ENCODE results near the gene CCNT2.
"Not testable (repeated sequence)": the region's sequence is repeated elsewhere in the genome, so short reads cannot be mapped to it uniquely, and the experiment has no call there.

CCNT2 gene

DNA sequence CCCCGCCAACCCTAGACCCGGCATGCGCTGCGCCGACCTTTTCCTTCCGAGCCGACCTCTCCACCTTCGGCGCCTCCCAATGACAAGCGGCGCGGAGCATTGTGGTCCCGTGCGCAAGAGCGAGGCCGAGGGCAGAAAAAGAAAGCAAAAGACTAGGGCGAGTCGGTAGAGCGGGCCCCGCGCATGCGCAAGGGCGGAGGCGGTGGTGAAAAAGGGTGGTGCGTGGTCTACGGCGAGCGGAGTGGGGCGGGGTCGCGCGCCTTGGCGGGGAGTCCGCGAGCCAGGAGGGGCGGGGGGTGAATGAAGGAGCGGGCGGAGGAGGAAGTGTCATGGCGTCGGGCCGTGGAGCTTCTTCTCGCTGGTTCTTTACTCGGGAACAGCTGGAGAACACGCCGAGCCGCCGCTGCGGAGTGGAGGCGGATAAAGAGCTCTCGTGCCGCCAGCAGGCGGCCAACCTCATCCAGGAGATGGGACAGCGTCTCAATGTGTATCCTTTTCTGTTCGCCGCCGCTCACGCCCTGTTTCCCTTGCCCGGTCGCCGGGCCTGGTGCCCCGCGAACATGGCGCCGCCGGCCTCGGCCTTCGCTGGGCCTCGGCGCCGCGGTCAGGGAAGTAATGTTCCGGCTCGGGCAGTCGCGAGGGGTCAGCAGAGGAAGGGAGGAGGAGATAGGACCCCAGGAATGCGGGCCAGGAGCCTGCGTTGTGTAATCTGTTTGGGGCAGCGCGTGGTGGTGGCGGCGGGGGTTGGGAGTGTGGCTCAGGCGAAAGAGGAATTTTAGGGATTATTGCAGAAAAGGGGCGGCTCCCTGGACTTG lies at the start of gene CCNT2:
TSS of gene CCNT2 (plus strand) at position 297 of the 815 bp plus-strand sequence. CDS start at position 330, 33 bp downstream.
- peak; percentile 99 for DNase-seq (ENCODE audit: low read depth)

DNA sequence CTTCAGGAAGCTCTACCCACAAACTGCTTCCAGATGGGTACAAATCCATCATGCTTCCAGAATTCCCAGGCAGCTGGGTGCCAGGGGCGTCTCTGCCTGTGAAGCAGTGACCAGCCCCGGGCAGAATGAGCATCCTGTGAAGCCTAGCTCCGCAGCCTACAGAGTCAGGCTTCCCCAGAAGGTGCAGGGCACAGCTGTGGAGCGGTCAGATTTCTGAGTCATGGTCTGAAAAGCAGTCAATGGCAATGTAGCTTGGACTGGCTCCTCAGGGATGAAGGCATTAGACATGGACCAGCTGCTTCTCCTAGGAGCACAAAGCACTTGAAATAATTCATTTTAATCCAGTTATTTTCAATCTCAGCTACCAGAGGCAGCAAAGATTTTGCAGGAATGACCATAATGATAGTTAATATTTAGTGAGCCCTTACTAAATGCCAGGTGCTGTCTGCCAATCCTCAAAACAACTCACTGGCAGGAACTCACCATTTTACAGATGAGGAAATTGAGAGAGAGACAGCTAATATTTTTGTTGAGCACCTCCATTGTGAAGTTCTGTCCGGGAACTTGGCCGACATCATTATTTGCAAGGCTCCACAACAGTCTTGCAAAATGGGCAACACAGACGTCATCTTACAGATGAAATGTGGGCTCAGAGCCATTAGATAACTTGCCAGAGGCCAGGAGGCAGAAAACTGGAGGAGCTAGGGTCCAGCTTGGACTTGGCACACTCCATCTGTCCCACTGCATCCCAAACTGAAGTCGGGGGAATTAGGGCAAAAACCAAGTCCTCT lies 48.5 kb upstream of the CCNT2 start:
- no peak for DNase-seq (ENCODE audit: low read depth)

DNA sequence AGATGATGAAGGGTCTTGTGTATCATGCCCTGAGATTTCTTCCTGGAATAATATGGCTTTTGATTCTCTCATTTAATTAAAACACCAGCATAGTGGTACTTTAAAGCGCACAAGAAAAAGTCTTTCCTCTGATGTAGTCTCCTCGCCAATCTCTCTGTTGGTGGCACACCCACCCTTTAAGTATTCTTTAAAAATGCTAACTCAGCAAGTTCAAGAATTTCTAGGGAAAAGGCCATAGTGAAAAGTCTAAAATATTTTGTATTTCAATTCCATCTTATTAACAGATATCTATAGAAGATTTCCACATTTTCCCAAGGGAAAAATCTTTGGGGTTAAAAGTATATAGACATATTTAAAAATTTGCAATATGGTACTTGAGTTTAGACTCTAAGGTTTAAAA lies 45.5 kb upstream of the CCNT2 start:
- DNase-seq (ENCODE audit: low read depth): no peak

DNA sequence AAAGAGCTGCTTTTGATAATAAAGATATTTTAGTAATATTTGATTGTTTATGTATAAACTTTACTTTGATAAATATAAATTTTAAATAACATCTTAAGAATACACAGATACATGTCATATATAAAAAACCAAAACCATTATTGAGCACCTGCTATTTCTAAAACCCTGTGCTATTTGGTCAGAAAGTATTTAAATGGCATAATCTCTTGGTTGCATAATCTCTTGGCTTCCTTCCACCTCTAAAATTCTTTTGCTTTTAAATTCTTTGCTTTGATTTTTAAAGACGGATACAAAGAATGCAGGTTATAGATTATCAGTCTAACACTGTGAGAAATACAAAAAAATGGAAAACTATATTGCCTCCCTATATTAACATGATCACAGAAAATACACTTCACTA lies 43.3 kb upstream of the CCNT2 start:
- no peak for DNase-seq (ENCODE audit: low read depth)

DNA sequence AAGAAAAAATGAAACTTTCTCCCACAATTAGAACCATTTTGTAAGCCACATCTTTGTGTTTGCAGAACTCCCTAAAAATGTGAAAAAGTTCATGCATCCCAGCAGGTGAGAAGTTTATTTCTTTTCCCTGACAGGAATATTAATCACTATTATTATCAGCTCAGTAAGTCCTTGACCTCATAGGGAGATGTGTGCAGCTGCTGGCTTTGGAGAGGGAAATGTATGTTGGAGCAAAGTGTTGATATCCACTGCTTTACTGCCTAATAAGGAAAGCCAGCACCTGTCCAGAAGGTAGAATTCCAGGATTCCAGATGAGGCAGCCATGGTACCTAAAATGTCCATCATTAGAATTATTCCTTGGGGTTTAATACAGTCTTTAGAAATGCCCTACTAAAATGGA lies 35.8 kb upstream of the CCNT2 start:
- no peak for DNase-seq (ENCODE audit: low read depth)

DNA sequence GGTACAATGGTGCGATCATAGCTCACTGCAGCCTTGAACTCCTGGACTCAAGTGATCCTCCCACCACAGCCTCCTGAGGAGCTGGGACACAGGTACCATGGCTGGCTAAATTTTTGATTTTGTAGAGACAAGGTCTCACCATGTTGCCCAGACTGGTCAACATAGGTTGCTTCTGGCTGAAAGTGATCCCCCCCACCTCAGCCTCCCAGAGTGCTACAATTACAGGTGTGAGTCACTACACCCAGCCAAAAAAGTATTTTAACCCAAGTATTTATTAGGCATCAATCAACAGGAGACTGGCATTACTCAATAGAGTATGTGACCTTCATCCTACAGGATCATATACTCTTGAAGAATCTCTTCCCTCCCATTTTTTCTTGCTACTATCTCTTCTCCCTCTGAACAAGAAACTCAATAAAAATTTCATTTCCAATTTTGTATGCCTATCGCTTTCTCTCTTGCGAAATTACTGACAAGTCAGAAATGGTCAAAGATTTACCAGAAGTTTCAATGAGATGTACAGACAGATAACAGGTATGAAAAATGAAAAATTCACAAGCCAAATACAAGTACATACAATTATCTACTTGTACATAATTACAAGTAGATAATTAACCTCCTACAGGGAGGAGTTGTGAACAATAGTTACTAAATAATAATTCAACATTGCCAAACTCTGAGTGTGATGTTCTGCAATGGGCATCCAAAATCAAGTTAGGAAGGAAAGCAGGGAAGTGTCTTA lies 34.9 kb upstream of the CCNT2 start:
- DNase-seq (ENCODE audit: low read depth): no peak

DNA sequence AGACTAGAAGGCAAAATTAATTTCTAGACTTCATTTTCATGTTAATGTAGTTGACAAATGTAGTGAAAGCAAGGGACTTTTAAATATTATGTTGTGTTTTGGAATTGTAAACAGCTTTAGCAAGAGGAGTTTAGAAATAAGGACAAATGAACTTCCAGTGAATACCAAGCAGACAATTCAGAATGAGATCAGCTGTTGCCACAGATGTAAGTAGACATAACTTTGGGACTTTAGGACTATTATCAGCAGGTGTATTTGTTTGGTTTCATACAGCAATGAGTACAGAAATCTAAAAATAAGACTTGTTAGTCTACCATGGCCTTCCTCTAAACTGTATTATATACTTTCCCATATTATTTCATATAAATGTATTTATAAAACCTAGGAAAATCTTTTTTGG lies 34.2 kb upstream of the CCNT2 start:
- DNase-seq (ENCODE audit: low read depth): no peak

DNA sequence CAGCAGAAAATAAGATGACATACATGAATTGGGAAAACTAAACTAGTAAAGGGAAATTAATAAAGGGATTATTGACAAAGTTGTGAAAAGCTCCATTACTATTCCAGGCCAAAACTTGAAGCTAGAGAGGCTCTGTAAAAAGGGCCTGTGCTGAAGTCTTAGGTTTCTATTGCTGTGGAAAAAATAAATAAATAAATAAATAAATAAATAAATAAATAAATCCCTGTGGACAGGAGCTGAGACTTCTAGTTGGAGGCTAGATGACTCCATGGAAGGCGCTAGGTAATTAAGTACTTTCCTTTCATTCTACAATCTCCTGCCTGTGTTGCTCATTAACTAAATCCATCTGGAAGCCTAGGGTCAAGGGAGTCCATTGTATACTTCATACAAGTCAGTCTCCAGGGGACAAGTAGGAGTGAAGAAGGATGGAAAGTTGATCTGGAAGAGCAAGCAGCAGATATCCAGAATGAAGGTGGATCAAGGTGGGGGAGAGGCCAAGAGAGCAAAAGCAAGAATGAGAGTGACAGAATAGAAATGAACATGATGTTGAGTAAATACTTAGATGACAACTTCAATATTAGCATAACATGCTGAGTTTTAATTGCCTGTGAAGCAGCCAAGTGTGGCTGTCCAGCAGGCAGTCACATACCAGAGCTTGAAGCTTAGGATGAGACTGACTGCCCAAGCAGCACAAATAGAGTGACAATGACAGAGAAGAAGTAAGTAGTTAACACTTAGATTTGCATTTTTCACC lies 26.2 kb upstream of the CCNT2 start:
- DNase-seq (ENCODE audit: low read depth): no peak

DNA sequence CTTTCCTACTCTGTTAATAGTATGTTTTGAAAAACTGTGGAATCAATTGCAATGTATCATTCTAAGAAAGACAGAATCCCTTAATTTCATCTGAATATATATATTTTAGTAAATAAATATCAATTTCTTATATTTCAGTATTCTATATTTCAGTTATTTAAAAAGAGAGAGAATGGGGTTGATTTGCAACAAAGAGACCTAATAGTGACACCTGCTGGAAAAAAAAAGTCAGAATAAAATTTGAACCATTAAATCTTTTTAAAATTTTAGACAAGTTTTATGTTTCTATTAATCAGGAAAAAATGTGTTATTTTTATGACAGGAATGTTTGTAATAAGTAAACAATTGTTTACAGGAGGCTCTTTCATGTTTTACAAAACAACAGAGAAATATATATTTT lies 20.7 kb upstream of the CCNT2 start:
- DNase-seq (ENCODE audit: low read depth): no peak

DNA sequence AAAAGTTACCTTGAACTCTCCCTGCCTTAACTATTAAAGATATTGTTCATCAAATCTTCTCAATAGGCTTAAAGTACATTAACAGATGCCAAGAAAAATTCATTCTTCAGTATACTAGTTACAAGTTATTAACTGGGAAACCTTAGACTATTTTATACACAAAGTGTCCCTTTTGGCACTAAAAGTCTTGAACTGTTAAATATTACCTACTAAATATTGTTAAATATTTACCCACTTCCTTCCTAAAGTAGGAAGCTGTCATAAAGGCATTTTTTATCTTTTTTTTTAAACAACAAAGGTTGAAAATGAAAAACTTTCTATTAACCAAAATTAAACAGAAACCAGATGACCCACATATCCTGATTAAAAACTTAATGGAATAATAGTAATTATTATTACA lies 19.4 kb upstream of the CCNT2 start:
- no peak for DNase-seq (ENCODE audit: low read depth)

DNA sequence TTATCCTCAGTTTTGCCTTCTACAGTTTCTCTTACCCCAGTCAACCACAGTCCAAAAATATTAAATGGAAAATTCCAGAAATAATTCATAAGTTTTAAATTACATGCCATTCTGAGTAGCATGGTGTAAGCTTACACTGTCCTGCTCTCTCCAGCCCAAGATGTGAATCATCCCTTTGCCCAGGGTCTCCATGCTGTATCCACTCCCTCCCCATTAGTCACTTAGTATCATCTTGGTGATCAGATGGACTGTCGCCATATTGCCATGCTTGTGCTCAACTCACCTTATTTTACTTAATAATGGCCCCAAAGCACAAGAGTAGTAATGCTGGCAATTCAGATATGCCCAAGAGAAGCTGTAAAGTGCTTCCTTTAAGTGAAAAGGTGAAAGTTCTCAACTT lies 18.5 kb upstream of the CCNT2 start:
- peak; percentile 75 for DNase-seq (ENCODE audit: low read depth)

DNA sequence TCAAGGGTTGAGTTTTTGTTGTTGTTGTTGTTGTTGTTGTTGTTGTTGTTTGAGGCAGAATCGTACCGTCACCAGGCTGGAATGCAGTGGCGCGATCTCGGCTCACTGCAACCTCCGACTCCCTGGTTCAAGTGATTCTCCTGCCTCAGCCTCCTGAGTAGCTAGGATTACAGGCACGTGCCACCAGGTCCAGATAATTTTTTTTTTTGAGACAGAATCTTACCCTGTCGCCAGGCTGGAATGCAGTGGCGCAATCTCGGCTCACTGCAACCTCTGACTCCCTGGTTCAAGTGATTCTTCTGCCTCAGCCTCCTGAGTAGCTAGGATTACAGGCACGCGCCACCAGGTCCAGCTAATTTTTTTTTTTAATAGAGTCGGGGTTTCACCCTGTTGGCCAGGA lies 14.9 kb upstream of the CCNT2 start:
- DNase-seq (ENCODE audit: low read depth): not testable (repeated sequence)

DNA sequence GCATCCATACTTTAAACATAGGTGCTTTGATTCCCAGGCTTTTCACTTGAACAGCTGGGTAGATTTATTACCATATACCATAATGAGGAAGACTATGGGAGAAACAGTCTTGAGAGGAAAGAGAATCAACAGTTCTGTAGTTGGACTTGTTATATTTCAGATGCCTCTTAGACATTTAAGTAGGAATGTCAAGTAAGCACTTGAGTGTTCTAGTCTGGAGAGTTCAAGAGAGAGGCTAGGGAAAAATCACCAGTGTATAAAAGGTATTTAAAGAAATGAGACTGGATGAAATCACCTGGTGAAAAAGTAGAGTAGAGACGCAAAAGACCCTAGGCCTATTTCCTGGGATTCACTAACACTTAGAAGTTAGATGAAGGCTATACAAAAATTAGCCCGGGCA lies 13.5 kb upstream of the CCNT2 start:
- DNase-seq (ENCODE audit: low read depth): no peak

DNA sequence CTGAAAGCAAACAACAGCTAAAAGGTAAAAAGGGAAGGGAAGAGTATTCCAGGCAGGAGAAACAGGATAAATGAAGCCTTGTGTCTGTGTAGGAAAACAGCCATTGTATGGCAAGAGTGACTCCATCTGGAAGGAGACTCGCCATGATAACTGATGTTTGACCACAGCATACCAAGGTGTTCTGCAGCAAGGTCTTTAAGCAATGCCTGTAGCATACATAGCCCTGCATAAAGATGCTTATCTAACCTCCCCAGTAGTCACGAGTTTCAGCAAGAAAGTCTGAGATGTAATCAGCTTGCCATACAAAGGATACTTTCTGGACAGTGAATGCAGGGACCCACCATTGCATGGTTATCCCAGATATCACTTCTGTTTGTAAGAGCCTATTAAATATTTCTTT lies 11.9 kb upstream of the CCNT2 start:
- no peak for DNase-seq (ENCODE audit: low read depth)

DNA sequence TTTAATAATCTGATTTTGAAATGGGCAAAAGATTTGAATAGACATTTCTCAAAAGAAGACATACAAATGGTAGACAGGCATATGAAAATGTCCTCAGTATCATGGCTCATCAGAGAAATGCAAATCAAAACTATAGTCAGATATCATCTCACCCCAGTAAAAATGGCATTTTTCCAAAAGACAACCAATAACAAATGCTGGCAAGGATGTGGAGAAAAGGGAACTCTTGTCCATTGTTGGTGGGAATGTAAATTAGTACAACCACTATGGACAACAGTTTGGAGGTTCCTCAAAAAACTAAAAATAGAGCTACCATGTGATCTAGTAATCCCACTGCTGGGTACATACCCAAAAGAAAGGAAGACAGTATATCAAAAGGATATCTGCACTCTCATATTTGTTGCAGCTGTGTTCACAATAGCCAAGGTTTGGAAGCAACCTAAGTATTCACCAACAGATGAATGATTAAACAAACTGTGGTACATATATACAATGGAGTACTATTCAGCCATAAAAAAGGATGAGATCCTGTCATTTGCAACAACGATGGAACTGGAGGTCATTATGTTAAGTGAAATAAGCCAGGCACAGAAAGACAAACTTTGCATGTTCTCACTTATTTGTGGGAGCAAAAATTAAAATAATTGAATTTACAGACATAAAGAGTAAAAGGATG lies 11.0 kb upstream of the CCNT2 start:
- not testable (repeated sequence) for DNase-seq (ENCODE audit: low read depth)

DNA sequence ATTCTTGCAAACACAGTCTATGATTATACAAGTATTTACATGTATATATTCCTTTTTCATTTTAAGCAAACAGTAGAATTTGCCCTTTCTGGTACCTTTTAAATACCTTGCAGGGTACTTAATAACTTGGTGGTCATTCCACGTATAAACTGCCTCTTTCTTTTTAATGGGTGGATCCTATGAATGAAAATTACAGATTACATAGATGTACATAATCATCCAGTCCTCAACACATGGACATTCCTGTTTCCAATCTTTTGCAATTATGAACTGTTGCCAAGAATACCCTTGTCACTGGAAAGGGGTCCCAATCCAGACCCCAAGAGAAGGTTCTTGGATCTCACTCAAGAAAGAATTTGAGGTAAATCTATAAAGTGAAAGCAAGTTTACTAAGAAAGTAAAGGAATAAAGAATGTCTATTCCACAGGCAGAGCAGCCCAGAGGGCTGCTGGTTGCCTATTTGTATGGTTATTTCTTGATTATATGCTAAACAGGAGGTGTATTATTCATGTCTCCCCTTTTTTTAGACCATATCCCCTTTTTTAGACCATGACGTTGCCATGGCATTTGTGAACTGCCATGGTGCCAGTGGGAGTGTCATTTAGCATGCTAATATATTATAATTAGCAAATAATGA lies 7.7 kb upstream of the CCNT2 start:
- DNase-seq (ENCODE audit: low read depth): no peak

DNA sequence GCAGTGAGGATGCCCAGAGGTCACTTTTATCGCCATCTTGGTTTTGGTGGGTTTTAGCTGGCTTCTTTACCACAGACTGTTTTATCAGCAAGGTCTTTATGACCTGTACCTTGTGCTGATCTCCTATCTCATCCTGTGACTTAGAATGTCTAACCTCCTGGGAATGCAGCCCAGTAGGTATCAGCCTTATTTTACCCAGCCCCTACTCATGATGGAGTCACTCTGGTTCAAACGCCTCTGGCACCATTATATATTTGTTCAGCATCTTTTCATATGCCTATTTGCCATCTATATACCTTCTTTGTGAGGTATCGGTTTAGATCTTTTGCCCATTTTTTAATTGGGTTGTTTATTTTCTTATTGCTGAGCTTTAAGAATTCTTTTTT lies 7.2 kb upstream of the CCNT2 start:
- no peak for DNase-seq (ENCODE audit: low read depth)

DNA sequence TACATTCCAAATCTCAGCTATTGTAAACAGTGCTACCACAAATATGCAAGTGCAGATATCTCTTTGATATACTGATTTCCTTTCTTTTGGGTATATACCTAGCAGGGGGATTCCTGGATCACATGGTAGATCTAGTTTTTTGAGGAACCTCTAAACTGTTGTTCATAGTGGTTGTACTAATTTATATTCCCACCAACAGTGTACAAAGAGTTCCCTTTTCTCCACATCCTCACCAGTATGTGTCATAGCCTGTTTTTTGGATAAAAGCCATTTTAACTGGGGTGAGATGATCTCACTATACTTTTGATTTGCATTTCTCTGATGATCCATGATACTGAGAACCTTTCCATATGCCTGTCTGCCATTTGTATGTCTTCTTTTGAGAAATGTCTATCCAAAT lies 6.3 kb upstream of the CCNT2 start:
- DNase-seq (ENCODE audit: low read depth): peak; percentile 16

DNA sequence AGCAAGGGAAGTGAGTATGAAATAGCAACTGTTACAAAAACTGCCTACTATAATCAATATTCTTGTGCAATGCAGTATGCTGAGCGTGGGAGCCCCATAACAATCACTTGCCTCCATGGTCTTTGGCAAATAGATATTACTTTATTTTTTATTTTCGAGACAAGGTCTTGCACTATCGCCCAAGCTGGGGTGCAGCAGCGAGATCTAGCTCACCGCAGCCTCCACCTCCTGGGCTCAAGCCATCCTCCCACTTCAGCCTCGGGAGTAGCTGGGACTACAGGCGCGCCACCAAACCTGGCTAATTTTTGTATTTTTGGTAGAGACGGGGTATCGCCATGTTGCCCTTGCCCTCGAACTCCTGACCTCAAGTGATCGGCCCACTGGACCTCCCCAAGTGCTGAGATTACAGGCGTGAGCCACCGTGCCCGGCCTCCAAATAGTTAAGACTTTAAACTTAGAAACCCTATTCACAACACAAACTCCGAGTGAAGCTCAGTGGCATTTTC lies 1.2 kb upstream of the CCNT2 start:
- DNase-seq (ENCODE audit: low read depth): no peak

DNA sequence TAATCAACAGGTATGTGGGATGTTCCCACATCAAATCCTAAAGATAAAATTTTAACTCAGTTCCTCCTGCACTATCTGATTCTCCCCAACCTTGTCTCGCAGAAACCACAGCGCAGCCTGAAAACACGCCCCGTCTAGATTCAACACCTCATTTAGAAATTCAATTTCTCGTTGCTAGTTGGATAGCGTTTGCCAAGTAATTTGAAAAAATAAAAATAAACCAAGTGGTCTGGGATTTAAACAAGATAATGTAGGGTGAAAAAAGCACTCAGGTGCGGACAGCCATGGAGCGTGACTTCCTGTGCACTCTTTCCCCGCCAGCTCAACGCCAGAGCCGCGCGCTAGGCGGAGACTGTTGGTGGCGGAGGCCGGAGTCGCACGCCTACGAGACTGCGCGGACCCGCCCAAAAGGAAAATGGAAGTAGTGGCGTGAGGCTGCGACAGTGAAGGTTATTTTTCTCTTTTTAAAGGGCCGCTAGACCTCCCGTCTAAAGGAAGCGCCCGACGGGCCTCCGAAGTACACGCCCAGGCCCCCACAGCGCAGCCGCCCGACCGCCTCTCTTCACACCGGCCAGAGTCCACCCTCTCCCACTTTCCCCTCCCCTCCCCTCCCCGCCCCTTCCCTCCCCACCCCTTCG lies 615 bp upstream of the CCNT2 start:
- DNase-seq (ENCODE audit: low read depth): no peak
